ENCODE results near the gene ZBTB7B. TPM values are rescaled to one million over a fixed set of nuclear protein-coding genes. Genes with fewer than 3 reads are reported as not detected.

ZBTB7B gene
- total RNA-seq, 6 experiments from 2014 or later = 31.1 to 37.1 (median 34.1) TPM

GRCh38 chr1:155003766-155004351 is 1.3 kb downstream of the ZBTB7B start:
- no peaks in the 10 kb centered on the region for H3K36me3 Mint-ChIP-seq (ENCODE audit: low read depth)
- DNase-seq = peak; percentile 33
- no peaks in the 10 kb centered on the region for H3K9me3 Mint-ChIP-seq
- H3K4me3 Mint-ChIP-seq = peak overlapping the region; percentile 94
- TF ChIP-seq CTCF (IDR thresholded peaks at IDR 0.05) = no peak; the same call in 1 of the 2 replicates
- peak overlapping the region; percentile 83 for H3K27ac Mint-ChIP-seq
- peaks cover 35% of the 10 kb centered on the region for H3K4me1 Mint-ChIP-seq (ENCODE audit: low read depth)
- H3K27me3 Mint-ChIP-seq (ENCODE audit: insufficient read depth) = no peaks in the 10 kb centered on the region; the same call in 1 of the 2 replicates

DNA sequence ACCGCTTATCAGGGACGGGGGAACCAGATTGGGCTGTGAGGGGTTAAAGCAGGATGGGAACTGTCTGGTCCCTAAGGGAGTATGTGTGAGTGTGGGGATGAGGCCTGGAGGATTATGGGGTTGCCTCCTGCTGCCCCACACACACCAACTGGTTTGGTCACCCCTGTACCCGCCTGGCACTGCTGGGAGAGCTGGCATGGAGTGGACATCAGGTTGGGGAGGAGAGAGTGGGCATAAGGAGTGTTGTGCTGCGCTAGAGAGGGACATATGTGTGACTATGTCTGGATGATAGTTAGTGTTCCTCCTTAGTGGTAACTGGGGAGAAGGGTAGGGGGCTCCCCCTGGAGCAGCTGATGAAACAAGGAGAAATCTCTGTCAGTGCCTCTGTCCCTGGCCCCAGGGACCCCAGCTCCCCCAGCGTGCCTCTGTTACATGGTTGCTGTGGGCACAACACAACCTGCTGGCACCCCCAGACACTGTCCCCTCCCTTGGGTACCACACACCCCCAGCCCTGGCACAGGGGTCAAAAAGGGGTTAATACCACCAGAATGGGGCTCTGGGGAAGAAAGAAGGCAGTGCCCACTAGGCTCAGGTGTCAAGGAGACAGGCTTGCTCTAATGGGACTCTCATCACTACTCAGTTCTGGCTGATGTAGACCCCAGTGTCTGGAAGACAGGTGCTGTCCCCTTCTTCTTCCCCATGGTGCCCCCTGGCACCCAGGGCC is 1.9 kb downstream of the ZBTB7B start:
- TF ChIP-seq CTCF (IDR thresholded peaks at IDR 0.05) = no peak
- Mint-ChIP-seq H3K27me3 (ENCODE audit: insufficient read depth) (no peaks in the 10 kb centered on the region; the same call in 1 of the 2 replicates), H3K36me3 (ENCODE audit: low read depth) (no peaks in the 10 kb centered on the region), H3K9me3 (no peaks in the 10 kb centered on the region), H3K27ac (peak overlapping the region; percentile 83), H3K4me1 (ENCODE audit: low read depth) (peaks cover 31% of the 10 kb centered on the region), H3K4me3 (peak overlapping the region; percentile 94)
- no peak for DNase-seq

- DNase-seq = no peak
- Mint-ChIP-seq H3K27me3 (ENCODE audit: insufficient read depth) (no peaks in the 10 kb centered on the region; the same call in 1 of the 2 replicates), H3K9me3 (no peaks in the 10 kb centered on the region), H3K36me3 (ENCODE audit: low read depth) (no peaks in the 10 kb centered on the region), H3K4me3 (no peak overlapping the region), H3K27ac (peak overlapping the region; percentile 65), H3K4me1 (ENCODE audit: low read depth) (peaks cover 22% of the 10 kb centered on the region)
- no peak for TF ChIP-seq CTCF (IDR thresholded peaks at IDR 0.05)
Measured at GRCh38 chr1:155005076-155006011, 2.7 kb downstream of the ZBTB7B start.

GRCh38 chr1:155006601-155007101 is 4.0 kb downstream of the ZBTB7B start:
- TF ChIP-seq CTCF (IDR thresholded peaks at IDR 0.05) = no peak
- H3K9me3 Mint-ChIP-seq = no peaks in the 10 kb centered on the region
- no peak for DNase-seq
- no peaks in the 10 kb centered on the region; the same call in 1 of the 2 replicates for H3K27me3 Mint-ChIP-seq (ENCODE audit: insufficient read depth)
- H3K36me3 Mint-ChIP-seq (ENCODE audit: low read depth) = no peaks in the 10 kb centered on the region
- peaks cover 21% of the 10 kb centered on the region for H3K4me1 Mint-ChIP-seq (ENCODE audit: low read depth)
- no peak overlapping the region for H3K4me3 Mint-ChIP-seq
- H3K27ac Mint-ChIP-seq = peak overlapping the region; percentile 65; the same call in 1 of the 2 replicates

DNA sequence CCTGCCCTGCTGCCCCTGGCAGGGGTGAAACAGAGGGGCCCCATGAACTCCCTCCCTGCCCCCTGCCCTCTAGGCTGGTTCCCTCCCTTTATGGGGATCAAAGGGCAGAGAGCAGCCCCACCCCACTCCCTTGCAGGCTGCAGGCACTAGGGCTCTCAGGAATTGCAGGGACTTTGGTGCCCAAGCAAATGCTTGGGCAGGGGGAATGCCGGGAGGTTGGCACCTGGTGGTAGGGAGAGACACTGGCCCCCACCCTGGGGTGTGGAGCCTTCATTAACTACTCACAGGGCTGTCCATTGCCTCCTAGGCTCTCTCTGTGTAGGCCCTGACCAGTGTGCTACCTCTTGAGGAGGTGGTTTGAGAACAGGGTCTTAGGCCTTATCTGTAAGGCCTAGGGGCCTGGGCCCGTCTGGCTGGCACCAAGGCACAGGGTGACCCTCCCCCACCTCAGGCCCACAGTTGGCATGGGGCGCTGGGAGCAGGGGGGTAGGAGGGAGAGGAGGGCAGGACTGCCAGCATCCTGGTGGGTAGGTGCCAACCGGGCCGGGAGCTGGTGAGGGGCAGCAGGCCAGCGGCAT is 4.7 kb downstream of the ZBTB7B start:
- no peaks in the 10 kb centered on the region; the same call in 1 of the 2 replicates for H3K27me3 Mint-ChIP-seq (ENCODE audit: insufficient read depth)
- no peak for TF ChIP-seq CTCF (IDR thresholded peaks at IDR 0.05)
- H3K36me3 Mint-ChIP-seq (ENCODE audit: low read depth) = no peaks in the 10 kb centered on the region
- H3K9me3 Mint-ChIP-seq = no peaks in the 10 kb centered on the region
- DNase-seq = no peak
- H3K27ac Mint-ChIP-seq = no peak overlapping the region
- no peak overlapping the region for H3K4me3 Mint-ChIP-seq
- H3K4me1 Mint-ChIP-seq (ENCODE audit: low read depth) = peaks cover 21% of the 10 kb centered on the region

Measured in HFFc6 (cell line).